ENCODE data around the gene ZNF587.
"Not testable (repeated sequence)": the region's sequence is repeated elsewhere in the genome, so short reads cannot be mapped to it uniquely, and the experiment has no call there.

DNA sequence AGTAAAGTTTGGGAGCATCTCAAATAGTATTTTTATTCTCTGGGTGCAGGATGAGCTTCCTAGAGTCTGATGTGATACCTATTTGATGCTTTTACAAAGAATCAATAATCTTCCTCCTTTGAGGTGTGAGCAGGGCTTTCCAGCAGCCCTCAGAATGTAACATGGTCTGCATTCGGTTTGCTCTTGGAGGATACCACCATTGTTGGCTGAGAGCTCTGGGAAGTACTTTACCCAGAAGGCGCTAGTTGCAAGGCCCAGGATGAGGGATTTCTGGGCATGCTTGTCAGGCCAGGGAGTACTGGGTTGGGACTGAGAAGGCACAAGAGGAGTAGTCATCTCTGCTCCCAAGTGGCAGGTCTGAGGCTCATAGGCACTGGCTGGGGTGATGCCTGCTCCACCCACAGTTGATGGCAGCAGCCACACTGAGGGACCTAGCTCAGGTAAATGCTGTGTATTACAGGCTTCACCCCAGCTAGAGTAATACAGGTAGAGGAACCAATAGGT is 445 bp upstream of the ZNF587 start:
- TF ChIP-seq, protein P1, sequence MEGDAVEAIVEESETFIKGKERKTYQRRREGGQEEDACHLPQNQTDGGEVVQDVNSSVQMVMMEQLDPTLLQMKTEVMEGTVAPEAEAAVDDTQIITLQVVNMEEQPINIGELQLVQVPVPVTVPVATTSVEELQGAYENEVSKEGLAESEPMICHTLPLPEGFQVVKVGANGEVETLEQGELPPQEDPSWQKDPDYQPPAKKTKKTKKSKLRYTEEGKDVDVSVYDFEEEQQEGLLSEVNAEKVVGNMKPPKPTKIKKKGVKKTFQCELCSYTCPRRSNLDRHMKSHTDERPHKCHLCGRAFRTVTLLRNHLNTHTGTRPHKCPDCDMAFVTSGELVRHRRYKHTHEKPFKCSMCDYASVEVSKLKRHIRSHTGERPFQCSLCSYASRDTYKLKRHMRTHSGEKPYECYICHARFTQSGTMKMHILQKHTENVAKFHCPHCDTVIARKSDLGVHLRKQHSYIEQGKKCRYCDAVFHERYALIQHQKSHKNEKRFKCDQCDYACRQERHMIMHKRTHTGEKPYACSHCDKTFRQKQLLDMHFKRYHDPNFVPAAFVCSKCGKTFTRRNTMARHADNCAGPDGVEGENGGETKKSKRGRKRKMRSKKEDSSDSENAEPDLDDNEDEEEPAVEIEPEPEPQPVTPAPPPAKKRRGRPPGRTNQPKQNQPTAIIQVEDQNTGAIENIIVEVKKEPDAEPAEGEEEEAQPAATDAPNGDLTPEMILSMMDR (IDR thresholded peaks at IDR 0.05; ENCODE audit: low read length), result not testable (repeated sequence)
- not testable (repeated sequence) for TF ChIP-seq EZH2 (IDR thresholded peaks at IDR 0.05; ENCODE audit: borderline replicate concordance, low read length)
